GM12878 (cell line): Measurements from ENCODE around the gene CPNE4. TPM values are rescaled to one million over a fixed set of nuclear protein-coding genes. Genes with fewer than 3 reads are reported as not detected.

ENCODE experiments used
- ATF3 ChIP-seq: IDR thresholded peaks from 2 replicates; pipeline ENCODE4 v1.6.1; 2011; ENCODE audit warnings: low read depth, mild to moderate bottlenecking, low read length, moderate library complexity, borderline replicate concordance; ENCODE audit errors: extremely low read depth
- CEBPB ChIP-seq, 2 experiments: fragments of 150-350 bp in 1 of 2; IDR thresholded peaks; 2 replicates each; pipeline ENCODE4 v1.6.1; 2012 to 2014; ENCODE audit warnings: low read depth in 2 of 2, low read length in 2 of 2, borderline replicate concordance in 1 of 2, inconsistent platforms in 1 of 2
- EZH2 ChIP-seq: IDR thresholded peaks from 2 replicates; pipeline ENCODE4 v1.6.1; 2012; ENCODE audit warnings: low read depth, mild to moderate bottlenecking, control low read depth, inconsistent platforms, low read length, borderline replicate concordance; ENCODE audit not compliant: control insufficient read depth
- IRF5 ChIP-seq: fragments of 450-650 bp; IDR thresholded peaks from 2 replicates; pipeline ENCODE4 v1.6.1; 2017; ENCODE audit warnings: borderline replicate concordance
- NFIC ChIP-seq: IDR thresholded peaks from 2 replicates; pipeline ENCODE4 v1.6.1; 2012; ENCODE audit warnings: low read depth, mild to moderate bottlenecking, inconsistent platforms, low read length, moderate library complexity
- NFXL1 ChIP-seq: fragments of 450-650 bp; IDR thresholded peaks from 2 replicates; pipeline ENCODE4 v1.6.1; 2017; ENCODE audit warnings: antibody characterized with exemption, mild to moderate bottlenecking, borderline replicate concordance
- NKRF ChIP-seq: fragments of 450-650 bp; conservative IDR thresholded peaks from 2 replicates; pipeline ENCODE4 v1.6.1; 2017; ENCODE audit warnings: mild to moderate bottlenecking, moderate library complexity
- PAX5 ChIP-seq: IDR thresholded peaks from 2 replicates; pipeline ENCODE4 v1.6.1; 2011; ENCODE audit warnings: low read depth, low read length, borderline replicate concordance
- PML ChIP-seq: IDR thresholded peaks from 2 replicates; pipeline ENCODE4 v1.6.1; 2012; ENCODE audit warnings: low read length, inconsistent platforms
- POLR2AphosphoS2 ChIP-seq: IDR thresholded peaks from 2 replicates; pipeline ENCODE4 v1.6.1; 2011; ENCODE audit warnings: low read depth, mild to moderate bottlenecking, low read length, improper control_type of control experiment, moderate library complexity
- SMAD1 ChIP-seq: fragments of 450-650 bp; IDR thresholded peaks from 2 replicates; pipeline ENCODE4 v1.6.1; 2018; ENCODE audit warnings: mild to moderate bottlenecking, low read depth; ENCODE audit not compliant: partially characterized antibody
- TCF12 ChIP-seq: IDR thresholded peaks from 2 replicates; pipeline ENCODE4 v1.6.1; 2011; ENCODE audit warnings: low read depth, mild to moderate bottlenecking, low read length
- ZBTB40 ChIP-seq: fragments of 450-650 bp; IDR thresholded peaks from 2 replicates; pipeline ENCODE4 v1.6.1; 2016; ENCODE audit warnings: mild to moderate bottlenecking, moderate library complexity, borderline replicate concordance
- ZNF687 ChIP-seq: fragments of 450-650 bp; IDR thresholded peaks from 2 replicates; pipeline ENCODE4 v1.6.1; 2017; ENCODE audit warnings: mild to moderate bottlenecking, moderate library complexity
- polyA plus RNA-seq, 11 experiments: library from polyadenylated mRNA; depleted of rRNA in 4 of 11; unstranded in 6 of 11; stranded (reverse) in 5 of 11; fragments of >200 nt; fragmentation: Nextera tagmentation in 4 of 11; fragmentation: Illumina TruSeq in 1 of 11; extraction: Ambion mirVana in 4 of 11; extraction: Trizol in 1 of 11; gene quantifications; 1 replicate in 1 of 11; 2 replicates in 10 of 11; pipeline versions ENCODE4 v1.2.1 to v1.2.3, GENCODE V29; 2011 to 2016; ENCODE audit warnings: inconsistent platforms in 2 of 11, missing spikeins in 2 of 11, low read depth in 1 of 11
- total RNA-seq, 4 experiments: library from RNA; depleted of rRNA in 3 of 4; stranded (reverse); fragments of >200 nt in 3 of 4; fragmentation: Illumina TruSeq in 1 of 4; extraction: Trizol in 1 of 4; gene quantifications; 2 replicates each; pipeline versions ENCODE4 v1.2.1 to v1.2.3, GENCODE V29; 2013 to 2021

CPNE4 gene
- total and polyA plus RNA-seq, 10 of the 15 experiments (the other 5 are each of a cell fraction or from before 2014, with no cell fraction given) = 0.17 to 1.9 (median 0.48) TPM; not detected in 1

- TF ChIP-seq IRF5 = no peak
- TF ChIP-seq ATF3 = no peak
- peak; percentile 67; the same call in 1 of the 2 replicates for TF ChIP-seq NFIC
- no peak for TF ChIP-seq SMAD1
- TF ChIP-seq PML = peak; percentile 88
- peak; percentile 97 for TF ChIP-seq NKRF
- peak; percentile 83; the same call in 1 of the 2 replicates for TF ChIP-seq ZNF687
- TF ChIP-seq NFXL1 = no peak
- 0 out of 2 replicates have a peak, but pooled peaks have one; percentile 66 for TF ChIP-seq POLR2AphosphoS2
- TF ChIP-seq ZBTB40 = peak; percentile 99
- peak; percentile 62; the same call in 1 of the 2 replicates for TF ChIP-seq TCF12
- TF ChIP-seq EZH2 = no peak
- TF ChIP-seq CEBPB (IDR thresholded peaks at IDR 0.05; ENCODE audit: borderline replicate concordance in 1 of 2, low read depth in 2 of 2, low read length in 2 of 2) = peak in 1 of 2 experiments; percentile 29; a peak in 2 of 4 replicates
- no peak for TF ChIP-seq PAX5
These were observed 532.1 kb downstream of the CPNE4 start, which contains the start of gene MRPL3 (continued) for GRCh38 chr3:131502530-131503319.
